SKM-1 (cell line): ENCODE results near the gene SEZ6L2.
"Not testable (repeated sequence)": the region's sequence is repeated elsewhere in the genome, so short reads cannot be mapped to it uniquely, and the experiment has no call there.

Experiments
- DNase-seq: peaks from one replicate; lab custom pipeline; 2025; ENCODE audit not compliant: unreplicated experiment; lab: John Stamatoyannopoulos, UW

Gene SEZ6L2

DNA sequence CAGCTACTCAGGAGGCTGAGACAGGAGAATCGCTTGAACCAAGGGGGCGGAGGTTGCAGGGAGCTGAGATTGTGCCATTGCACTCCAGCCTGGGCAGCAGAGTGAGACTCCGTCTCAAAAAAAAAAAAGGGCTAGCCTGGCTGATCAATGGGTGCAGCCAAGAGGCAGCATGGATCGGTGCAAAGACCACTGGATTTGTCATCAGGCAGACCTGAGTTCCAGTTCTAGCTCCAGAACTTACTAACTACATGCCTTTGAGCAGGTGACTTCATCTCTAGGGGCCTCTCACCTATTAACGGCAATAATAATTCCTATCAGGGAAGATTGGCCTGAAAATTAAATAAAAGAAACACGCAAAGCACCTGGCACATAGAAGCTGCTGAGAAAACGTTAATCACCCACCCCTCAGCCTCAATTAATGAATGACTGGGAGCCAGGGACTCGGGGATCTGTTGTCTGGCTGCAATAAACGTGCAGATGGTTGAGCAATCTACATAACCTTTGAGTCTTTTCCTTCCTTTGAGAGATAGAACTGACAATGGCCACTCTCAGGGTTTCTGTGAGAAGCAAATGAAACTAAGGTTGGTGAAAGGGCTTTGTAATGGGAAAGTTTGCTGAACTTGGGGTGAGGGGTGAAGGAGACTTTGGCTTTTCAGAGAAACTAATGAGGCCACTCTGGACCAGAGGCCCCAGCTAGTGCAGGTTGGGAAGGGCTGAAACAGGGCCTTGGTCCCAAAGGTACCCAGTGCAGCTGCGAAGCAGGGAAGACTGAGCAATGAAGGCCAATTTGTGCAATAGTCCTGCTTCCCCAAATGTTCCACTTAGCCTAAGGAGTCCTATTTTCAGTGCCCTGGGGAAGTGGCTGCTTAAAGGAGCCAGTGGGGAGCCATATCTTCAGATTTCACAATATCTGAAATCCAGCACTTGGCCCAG is 7.6 kb downstream of the SEZ6L2 start:
- peak; percentile 65 for DNase-seq

DNA sequence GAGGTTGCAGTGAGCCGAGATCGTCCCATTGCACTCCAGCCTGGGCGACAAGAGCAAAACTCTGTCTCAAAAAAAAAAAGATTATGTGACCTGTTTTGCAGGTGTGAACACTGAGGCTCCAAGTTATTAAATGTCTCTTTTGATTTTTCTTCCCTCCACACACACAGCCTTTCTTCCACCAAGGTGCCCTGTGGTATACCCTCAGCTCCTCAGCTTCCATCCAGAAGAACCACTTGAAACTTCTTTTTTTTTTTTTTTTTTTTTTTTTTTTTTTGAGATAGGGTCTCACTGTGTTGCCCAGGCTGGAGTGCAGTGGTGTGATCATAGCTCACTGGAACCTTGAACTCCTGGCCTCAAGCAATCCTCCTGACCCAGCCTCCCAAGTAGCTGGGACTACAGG is 10.0 kb downstream of the SEZ6L2 start:
- not testable (repeated sequence) for DNase-seq

GRCh38 chr16:29883987-29884386 is 15.4 kb downstream of the SEZ6L2 start:
- no peak for DNase-seq

- no peak for DNase-seq
Observed at GRCh38 chr16:29881050-29881449, 18.3 kb downstream of the SEZ6L2 start.

DNA sequence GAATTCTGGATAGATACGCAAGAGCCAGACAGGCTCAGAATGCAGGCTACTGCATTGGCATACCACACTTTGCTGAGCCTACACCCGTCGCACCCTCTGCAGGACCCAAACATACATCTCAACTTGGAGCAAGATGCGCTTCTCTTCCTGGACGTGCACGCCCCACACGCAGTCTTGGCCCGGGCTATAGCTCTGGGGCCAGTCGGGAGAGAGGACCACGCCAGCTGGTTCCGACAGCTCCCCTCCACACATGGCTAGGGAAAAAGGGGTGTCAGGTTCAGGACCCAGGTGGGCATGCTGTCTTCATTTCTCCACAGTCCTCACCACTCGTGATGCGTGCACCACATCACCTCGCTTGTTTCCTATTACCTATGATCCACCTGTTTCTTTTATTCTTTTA is 21.2 kb downstream of the SEZ6L2 start:
- no peak for DNase-seq

DNA sequence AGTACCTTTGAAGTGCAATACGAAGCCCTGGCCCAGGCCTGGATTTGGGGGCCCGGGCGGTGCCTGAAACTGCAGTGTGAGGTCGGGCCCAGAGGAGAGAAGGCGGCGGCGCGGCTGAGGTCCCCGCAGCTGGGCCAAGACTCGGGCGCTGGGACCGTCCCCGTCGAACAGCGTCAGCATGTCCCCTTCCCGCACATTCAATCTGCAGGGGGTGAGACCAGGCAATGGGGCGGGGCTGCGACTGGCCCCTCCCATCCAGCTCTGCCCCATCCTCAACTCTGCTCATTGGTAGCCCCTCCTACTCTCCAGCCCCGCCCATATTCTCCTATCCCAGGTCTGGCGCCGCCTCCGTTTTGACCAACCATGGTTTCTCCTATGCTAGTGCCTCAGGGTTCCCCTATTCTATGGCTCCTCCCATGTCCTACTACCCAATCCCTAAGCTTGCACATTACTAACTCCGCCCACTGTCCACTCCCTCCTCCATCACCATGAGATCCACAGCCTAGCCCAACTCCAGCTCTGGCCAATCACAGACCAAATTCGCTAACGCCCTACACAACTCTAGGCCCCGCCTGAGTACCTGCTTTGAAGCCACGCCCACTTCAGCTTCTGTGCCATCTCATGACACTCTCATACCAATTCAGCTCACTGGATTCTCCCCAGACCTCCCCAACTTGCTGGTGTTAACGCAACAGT is 21.9 kb downstream of the SEZ6L2 start:
- no peak for DNase-seq

DNA sequence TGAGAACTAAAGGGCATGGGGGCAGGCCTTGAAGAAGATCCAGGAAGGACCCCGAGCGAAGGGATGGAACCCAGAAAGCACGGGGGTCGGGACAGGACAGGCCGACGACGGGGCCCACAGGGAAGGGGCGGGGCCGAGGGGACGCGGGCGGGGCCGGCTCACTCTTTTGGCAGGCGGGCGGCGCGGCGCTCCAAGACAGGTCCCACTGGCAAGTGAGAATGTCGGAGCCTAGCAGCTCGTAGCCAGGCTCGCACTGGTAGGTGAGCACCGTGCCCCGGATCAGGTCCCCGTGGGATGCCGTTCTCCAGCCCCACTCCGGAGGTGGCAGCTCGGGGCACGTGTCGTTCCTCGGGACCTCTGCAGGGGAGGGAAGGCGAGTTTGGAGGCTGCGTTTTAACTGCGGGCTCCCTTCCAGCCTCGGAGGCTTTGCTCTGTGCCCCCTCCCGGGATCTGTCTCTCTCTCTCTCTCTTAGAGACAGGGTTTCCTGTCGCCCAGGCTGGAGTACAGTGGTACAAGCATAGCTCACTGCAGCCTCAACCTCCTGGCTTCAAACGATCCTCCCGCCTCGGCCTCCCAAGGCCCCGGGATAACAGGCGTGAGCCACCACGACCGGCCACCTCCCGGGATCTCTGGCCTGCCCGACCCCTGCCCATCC is 22.6 kb downstream of the SEZ6L2 start:
- no peak for DNase-seq

GRCh38 chr16:29876217-29876593 is 23.1 kb downstream of the SEZ6L2 start:
- no peak for DNase-seq

DNA sequence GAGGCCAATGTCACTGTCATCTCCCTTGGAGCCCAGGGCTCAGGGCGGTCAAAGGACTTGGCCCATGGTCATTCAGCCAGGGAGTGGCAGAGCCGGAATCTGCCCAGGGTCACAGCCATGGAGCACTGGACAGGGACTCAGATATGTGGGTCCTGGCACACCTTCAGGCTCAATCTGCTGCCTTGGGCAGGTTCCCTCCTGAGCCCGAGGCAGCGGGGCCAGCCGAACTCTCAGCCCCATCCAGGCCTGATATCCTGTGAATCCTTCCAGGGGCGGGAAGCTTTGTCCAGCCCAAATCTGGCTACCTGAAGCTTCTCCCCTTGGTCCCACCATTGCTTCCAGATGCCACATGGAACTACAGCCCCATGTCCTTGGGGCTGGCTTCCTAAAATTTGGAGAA is 24.1 kb downstream of the SEZ6L2 start:
- no peak for DNase-seq

DNA sequence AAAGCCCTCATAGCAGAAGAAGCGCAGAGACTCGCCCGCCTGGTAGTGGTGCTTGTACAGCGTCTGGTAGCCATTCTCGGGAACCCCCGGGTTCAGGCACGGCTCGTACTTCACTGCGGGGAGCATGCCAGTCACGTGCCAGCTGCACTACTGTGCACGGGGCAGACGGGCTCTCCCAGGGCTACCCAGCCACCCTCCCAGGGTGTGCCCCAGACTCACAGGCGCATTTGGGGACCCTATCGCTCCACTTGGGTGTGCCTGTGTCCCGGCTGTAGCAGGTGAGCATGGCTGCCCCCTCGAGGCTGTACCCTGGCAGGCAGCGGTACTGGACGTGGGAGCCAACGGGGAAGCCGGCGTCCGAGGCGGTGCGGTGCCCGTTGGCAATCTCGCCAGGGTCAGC is 26.0 kb downstream of the SEZ6L2 start:
- DNase-seq: no peak

- no peak for DNase-seq
Observed at GRCh38 chr16:29871822-29872546, 27.4 kb downstream of the SEZ6L2 start.

DNA sequence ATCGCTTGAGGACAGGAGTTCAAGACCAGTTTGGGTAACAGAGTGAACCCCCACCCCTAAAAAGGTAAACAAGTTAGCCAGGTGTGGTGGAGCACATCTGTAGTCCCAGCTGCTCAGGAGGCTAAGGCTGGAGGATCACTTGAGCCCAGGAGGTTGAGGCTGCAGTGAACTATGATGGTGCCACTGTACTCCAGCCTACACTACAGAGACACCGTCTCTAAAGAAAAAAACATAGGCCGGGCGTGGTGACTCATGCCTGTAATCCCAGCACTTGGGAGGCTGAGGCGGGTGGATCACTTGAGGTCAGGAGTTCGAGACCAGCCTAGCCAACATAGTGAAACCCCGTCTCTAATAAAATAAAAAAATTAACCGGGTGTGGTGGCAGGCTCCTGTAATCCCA is 30.3 kb downstream of the SEZ6L2 start:
- not testable (repeated sequence) for DNase-seq

DNA sequence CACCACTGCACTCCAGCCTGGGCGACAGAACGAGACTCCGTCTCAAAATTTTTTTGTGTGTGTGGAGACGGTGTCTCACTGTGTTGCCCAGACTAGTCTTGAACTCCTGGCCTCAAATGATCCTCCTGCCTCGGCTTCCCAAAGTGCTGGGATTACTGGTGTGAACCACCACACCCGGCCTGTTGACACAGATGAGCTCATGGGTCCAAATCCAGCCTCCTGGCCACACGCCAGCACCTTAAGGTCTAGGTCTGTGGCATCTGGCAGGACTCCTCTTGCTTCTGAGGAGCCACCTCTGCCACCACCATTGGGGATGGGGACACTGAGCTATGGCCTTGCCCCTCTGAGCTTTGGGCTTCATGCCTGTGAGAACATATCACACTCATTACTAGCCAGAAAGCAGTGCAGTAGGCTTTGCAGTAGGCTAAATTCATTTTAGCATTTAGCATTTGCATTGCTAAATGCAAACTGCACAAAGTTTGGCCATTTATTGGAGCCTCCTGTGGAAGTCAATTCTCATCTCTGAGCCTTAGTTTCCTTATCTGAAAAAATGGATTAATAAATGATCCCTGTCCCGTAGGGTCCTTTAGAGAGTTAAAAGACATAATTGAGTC is 30.8 kb downstream of the SEZ6L2 start:
- no peak for DNase-seq

DNA sequence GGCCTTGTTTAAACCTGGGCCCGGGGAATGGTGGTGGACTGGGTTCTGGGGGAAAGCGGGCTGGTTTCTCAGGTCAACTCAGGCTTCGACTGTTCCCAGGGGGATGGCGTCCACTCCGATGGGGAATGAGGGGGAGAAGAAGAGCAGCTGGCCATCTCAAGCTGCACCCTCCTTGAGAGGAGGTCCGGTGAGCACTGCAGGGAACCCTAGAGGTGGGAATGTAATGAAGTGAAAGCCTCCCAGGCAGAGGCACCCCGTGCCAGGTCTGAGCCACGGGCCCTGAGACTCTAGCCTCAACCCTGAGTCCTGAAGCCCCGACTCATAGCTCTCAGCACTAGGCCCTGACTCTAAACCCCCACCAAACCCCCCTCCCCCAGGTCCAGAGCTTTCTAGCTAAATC is 35.1 kb downstream of the SEZ6L2 start:
- DNase-seq: no peak

- no peak for DNase-seq
Observed at GRCh38 chr16:29863669-29863984, 35.7 kb downstream of the SEZ6L2 start.

DNA sequence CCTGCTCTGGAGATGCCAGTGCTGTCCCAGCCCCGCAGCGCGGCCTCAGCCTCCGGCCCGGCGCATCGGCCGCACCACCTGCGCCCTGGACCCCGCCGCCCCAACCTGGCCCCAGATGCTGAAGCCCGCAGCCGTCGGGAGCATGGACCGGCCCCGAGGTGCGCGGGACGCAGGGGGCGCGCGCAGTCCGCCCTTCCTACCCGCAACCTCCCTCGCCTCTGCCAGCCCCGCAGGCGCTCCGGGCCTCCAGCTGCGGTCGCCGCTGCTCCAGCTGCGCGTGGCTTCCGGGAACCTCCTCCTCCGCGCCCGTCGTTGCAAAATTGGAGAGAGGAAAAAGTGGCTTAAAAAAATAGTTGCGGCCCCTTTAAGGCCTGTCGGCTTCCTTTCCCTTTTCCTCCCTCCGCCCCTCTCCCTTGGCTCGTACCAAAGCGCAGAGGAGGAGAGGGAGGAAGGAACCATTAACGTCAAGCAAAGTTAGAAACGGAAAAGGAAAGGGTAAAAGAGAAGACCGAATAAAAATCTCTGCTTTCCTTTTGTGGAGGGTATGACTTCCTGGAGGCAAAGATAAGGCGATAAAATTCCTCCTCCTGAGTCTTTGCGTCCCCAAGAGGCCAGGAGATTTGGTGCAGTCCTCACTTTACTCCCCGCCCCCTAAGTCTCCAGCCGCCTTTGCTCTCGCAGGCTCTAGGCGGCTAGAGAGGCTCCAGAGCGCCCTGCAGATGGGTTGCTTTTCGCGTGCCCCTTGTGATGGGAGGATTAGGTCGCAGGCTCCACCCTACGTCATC is 36.3 kb downstream of the SEZ6L2 start, which contains the start of gene CDIPT:
TSS of gene CDIPT (minus strand) at position 343 of the 785 bp plus-strand sequence. CDS start 369 bp downstream, outside the sequence.
- peak; percentile 93 for DNase-seq

GRCh38 chr16:29862383-29862883 is 36.9 kb downstream of the SEZ6L2 start:
- no peak for DNase-seq

GRCh38 chr16:29860218-29860617 is 39.1 kb downstream of the SEZ6L2 start:
- no peak for DNase-seq

- DNase-seq: no peak
Observed at GRCh38 chr16:29858974-29859373, 40.4 kb downstream of the SEZ6L2 start.
